22Rv1 (cell line): ENCODE results near the gene NRM.
A peak's percentile ranks its signal among the peaks of the same experiment; 100 is the strongest.

Experiments
- H3K27ac ChIP-seq: fragments of 450-650 bp; 2 replicates; pipeline ENCODE4 v1.5.1; 2017
- ZFX ChIP-seq: fragments of 450-650 bp; IDR thresholded peaks from 2 replicates; pipeline ENCODE4 v1.6.1; 2017; ENCODE audit warnings: antibody characterized with exemption, borderline replicate concordance
- TF ChIP-seq, protein P1 (sequence below): fragments of 450-650 bp; IDR thresholded peaks from 2 replicates; pipeline ENCODE4 v1.5.1; 2017; ENCODE audit warnings: mild to moderate bottlenecking

Gene NRM

DNA sequence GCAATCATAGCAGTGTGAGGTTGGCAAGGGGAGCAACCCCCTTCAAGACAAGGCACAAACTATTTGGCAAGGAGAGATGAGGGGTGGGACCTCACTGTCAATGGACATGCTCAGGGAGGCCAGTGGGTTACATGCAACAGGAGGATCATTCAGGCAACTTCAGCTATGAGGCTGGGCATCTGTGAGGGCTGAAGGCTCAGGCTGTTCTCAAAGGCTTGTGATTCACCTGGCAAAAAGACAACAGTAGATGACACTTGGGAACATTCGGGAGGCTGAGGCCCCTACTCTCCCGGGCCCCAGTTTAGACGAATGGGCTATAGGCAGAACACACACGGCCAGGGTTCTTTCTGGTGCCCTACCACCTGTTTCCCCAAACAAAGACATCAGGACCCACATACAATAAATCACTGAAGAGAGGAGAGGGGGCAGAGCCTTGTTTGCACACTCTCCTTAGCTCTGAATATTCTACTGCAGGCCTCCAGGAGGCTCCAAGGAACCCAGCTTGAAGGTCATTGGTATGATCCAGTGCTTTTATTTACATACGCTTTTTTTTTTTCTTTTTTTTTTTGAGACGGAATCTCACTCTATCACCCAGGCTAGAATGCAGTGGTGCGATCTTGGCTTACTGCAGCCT lies 37.3 kb upstream of the NRM start:
- TF ChIP-seq, protein P1, sequence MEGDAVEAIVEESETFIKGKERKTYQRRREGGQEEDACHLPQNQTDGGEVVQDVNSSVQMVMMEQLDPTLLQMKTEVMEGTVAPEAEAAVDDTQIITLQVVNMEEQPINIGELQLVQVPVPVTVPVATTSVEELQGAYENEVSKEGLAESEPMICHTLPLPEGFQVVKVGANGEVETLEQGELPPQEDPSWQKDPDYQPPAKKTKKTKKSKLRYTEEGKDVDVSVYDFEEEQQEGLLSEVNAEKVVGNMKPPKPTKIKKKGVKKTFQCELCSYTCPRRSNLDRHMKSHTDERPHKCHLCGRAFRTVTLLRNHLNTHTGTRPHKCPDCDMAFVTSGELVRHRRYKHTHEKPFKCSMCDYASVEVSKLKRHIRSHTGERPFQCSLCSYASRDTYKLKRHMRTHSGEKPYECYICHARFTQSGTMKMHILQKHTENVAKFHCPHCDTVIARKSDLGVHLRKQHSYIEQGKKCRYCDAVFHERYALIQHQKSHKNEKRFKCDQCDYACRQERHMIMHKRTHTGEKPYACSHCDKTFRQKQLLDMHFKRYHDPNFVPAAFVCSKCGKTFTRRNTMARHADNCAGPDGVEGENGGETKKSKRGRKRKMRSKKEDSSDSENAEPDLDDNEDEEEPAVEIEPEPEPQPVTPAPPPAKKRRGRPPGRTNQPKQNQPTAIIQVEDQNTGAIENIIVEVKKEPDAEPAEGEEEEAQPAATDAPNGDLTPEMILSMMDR: no peak
- TF ChIP-seq ZFX: no peak

DNA sequence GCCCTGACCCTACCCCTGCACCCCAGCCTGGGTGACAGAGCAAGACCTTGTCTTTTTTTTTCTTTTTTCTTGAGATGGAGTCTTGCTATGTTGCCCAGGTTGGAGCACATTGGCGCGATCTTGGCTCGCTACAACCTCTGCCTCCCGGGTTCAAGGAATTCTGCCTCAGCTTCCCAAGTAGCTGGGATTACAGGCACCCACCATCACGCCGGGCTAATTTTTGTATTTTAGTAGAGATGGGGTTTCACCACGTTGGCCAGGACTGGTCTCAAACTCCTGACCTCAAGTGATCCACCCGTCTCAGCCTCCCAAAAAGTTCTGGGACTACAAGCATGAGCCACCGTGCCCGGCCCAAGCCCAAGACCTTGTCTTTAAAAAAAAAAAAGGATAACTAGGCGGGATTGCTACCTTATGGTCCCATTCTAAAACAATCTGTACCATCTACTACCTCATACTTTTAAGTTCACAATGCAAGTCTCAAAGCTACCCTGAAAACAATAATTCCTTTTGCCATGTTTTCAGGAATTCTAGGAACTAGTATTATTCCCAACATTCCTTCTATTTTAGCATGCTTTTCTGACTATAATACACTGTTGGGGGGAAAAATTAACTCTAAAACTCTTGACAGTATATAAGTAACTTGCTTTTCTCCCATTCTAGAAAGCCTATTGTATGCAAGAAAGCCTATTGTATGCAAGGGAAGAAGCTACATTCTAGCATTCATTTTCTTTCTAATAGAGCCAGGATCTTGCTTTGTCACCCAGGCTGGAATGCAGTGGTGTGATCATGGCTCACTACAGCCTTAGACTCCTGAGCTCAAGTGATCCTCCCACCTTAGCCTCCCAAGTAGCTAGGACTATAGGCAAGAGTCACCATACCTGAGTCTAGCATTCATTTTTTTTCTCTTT lies 36.0 kb upstream of the NRM start:
- TF ChIP-seq, protein P1: no peak
- no peak for TF ChIP-seq ZFX
- H3K27ac ChIP-seq: peak overlapping the region; percentile 97

More for the DNA sequence above, 37.3 kb upstream of the NRM start:
- peak overlapping the region; percentile 97; the same call in 1 of the 2 replicates for H3K27ac ChIP-seq

DNA sequence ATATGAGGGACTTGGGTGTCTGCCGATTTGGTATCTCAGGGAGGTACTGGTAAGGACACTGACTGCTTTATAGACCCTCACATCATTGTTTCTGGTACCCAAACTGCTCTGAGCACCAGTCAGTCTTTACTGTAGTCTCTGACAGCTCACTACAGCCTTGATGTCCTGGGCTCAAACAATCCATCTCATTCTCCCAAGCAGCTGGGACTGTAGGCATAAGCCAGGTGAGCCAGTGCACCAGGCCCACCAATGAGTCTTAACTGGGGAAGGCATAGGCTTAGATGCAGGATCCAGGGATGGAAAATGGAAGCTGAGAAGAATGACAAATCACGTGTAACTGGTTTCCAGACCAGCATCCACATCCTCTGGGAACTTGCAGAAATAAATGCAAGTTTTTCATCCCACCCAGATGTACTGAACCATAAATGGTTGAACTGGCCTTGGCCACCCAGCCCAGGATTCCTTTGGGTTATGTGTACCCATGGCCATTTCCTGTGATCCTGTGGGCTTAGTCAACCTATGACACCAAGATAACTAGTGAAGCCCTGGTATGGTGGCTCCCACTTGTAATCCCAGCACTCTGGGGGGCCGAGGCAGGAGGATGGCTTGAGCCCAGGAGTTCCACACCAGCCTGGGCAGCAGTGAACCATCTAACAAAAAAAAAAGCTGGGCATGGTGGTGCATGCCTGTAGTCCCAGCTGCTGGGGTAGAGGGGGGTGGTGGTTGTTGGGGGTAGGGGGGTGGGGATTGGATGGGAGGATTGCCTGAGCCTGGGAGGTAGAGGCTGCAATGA lies 35.1 kb upstream of the NRM start:
- no peak for TF ChIP-seq ZFX
- TF ChIP-seq, protein P1: no peak
- peak overlapping the region; percentile 97 for H3K27ac ChIP-seq

DNA sequence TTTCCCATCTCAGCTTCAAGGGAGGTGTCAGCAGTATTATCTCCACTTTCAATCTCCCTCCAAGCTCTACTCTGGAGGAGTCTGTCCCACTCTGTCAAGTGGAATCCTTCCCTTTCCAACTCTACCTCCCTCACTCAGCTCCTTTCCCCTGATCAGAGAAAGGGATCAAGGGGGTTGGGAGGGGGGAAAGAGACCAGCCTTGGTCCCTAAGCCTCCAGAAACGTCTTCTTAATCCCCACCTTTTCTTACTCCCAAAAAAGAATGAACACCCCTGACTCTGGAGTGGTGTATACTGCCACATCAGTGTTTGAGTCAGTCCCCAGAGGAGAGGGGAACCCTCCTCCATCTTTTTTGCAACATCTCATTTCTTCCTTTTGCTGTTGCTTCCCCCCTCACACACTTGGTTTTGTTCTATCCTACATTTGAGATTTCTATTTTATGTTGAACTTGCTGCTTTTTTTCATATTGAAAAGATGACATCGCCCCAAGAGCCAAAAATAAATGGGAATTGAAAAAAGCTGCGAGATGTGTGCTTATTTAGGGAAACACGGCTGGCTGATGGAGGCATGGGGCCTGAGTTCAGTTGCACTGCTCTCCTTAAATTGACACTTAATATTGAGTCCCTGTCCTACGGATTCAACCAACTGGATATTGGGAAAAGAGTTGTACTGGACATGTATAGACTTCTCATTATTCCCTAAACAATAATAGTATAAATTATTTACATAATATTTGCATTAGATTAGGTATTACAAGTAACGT lies 34.3 kb upstream of the NRM start:
- peak overlapping the region; percentile 97 for H3K27ac ChIP-seq
- TF ChIP-seq ZFX: no peak
- TF ChIP-seq, protein P1: no peak

DNA sequence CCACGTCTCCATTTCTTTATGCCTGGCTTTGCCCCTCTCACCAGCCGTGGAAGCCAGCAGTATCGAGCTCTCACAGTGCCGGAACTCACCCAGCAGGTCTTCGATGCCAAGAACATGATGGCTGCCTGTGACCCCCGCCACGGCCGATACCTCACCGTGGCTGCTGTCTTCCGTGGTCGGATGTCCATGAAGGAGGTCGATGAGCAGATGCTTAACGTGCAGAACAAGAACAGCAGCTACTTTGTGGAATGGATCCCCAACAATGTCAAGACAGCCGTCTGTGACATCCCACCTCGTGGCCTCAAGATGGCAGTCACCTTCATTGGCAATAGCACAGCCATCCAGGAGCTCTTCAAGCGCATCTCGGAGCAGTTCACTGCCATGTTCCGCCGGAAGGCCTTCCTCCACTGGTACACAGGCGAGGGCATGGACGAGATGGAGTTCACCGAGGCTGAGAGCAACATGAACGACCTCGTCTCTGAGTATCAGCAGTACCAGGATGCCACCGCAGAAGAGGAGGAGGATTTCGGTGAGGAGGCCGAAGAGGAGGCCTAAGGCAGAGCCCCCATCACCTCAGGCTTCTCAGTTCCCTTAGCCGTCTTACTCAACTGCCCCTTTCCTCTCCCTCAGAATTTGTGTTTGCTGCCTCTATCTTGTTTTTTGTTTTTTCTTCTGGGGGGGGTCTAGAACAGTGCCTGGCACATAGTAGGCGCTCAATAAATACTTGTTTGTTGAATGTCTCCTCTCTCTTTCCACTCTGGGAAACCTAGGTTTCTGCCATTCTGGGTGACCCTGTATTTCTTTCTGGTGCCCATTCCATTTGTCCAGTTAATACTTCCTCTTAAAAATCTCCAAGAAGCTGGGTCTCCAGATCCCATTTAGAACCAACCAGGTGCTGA lies 33.3 kb upstream of the NRM start:
- H3K27ac ChIP-seq: peak overlapping the region; percentile 97

DNA sequence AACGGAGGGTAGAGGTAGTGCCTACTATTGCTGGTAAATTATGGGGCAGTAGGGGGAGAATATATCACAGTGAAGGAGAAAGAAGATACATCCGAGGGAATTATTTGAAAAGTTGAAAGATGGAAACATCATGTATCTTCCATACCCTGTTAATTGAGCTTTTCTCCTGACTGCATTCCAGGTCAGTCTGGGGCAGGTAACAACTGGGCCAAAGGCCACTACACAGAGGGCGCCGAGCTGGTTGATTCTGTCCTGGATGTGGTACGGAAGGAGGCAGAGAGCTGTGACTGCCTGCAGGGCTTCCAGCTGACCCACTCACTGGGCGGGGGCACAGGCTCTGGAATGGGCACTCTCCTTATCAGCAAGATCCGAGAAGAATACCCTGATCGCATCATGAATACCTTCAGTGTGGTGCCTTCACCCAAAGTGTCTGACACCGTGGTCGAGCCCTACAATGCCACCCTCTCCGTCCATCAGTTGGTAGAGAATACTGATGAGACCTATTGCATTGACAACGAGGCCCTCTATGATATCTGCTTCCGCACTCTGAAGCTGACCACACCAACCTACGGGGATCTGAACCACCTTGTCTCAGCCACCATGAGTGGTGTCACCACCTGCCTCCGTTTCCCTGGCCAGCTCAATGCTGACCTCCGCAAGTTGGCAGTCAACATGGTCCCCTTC lies 32.5 kb upstream of the NRM start:
- peak overlapping the region; percentile 97 for H3K27ac ChIP-seq
